AG04450 (cell line): ENCODE results near the gene SPTBN4. TPM values are rescaled to one million over a fixed set of nuclear protein-coding genes. Genes with fewer than 3 reads are reported as not detected.

Source experiments
- CTCF ChIA-PET: fragments of 300-600, 350-600 bp; formaldehyde crosslinking; extraction: SDS; loops from one replicate; lab custom pipeline; 2022; ENCODE audit warnings: antibody characterized with exemption, inconsistent platforms; lab: Charles Lee
- POLR2A ChIA-PET: fragments of 350-600 bp; formaldehyde crosslinking; extraction: SDS; loops from one replicate; lab custom pipeline; 2021; ENCODE audit warnings: antibody characterized with exemption, inconsistent platforms; lab: Yijun Ruan, JAX
- DNase-seq: peaks from one replicate; pipeline ENCODE4 v3.0.0-alpha.2; 2011; ENCODE audit warnings: low read depth, low spot score
- H3K27ac ChIP-seq: one replicate; pipeline ENCODE4 v1.5.1; 2012; ENCODE audit warnings: low read depth, low read length, control low read depth
- H3K27me3 ChIP-seq: one replicate; pipeline ENCODE4 v1.6.0; 2012; ENCODE audit warnings: low read length; ENCODE audit not compliant: control insufficient read depth, insufficient read depth
- H3K4me3 ChIP-seq: 2 replicates; pipeline ENCODE4 v1.5.1; 2011; ENCODE audit warnings: mild to moderate bottlenecking, low read depth, low read length, control low read depth
- H3K9me3 ChIP-seq: 2 replicates; pipeline ENCODE4 v1.5.1; 2012; ENCODE audit warnings: low read length; ENCODE audit not compliant: control insufficient read depth, insufficient read depth
- CTCF ChIP-seq: IDR thresholded peaks from 2 replicates; pipeline ENCODE4 v1.5.1; 2011; ENCODE audit warnings: low read depth, low read length, control low read depth, inconsistent platforms
- polyA plus RNA-seq: library from polyadenylated mRNA; depleted of rRNA; stranded (reverse); fragments of >200 nt; gene quantifications from 2 replicates; pipeline ENCODE4 v1.2.3, GENCODE V29; 2011

SPTBN4 gene
- polyA plus RNA-seq, 1 experiment: 1.3 TPM

- TF ChIP-seq CTCF: peak; percentile 99
- H3K27ac ChIP-seq: peak overlapping the region; percentile 87
- POLR2A ChIA-PET: interaction anchor here (1.0 to 1.2 kb wide), 3 partner anchors 49 to 172 kb away, joined by 3 to 6 read pairs (median 5); no protein-coding TSS in a partner anchor
Measured at GRCh38 chr19:40598121-40598917, 131.5 kb downstream of the SPTBN4 start.

GRCh38 chr19:40598918-40599307 lies 132.1 kb downstream of the SPTBN4 start:
- H3K4me3 ChIP-seq: peak overlapping the region; percentile 20; the same call in 1 of the 2 replicates
- no peak overlapping the region for H3K27ac ChIP-seq
- CTCF ChIA-PET: interaction anchor here (0.6 to 2.9 kb wide), 9 partner anchors 16 to 301 kb away, joined by 3 to 15 read pairs (median 4); no protein-coding TSS in a partner anchor
- no peaks in the 10 kb centered on the region for H3K9me3 ChIP-seq
- DNase-seq: no peak
- POLR2A ChIA-PET: interaction anchor here (0.5 to 1.2 kb wide), 5 partner anchors 47 to 173 kb away, joined by 3 to 6 read pairs (median 3); no protein-coding TSS in a partner anchor
- H3K27me3 ChIP-seq: no peaks in the 10 kb centered on the region
- no peak for TF ChIP-seq CTCF

More at GRCh38 chr19:40598121-40598917, 131.5 kb downstream of the SPTBN4 start:
- no peaks in the 10 kb centered on the region for H3K27me3 ChIP-seq
- H3K9me3 ChIP-seq: no peaks in the 10 kb centered on the region
- CTCF ChIA-PET: interaction anchor here (0.7 to 2.9 kb wide), 8 partner anchors 17 to 300 kb away, joined by 3 to 15 read pairs (median 3); no protein-coding TSS in a partner anchor
- peak; percentile 81 for DNase-seq
- H3K4me3 ChIP-seq: peak overlapping the region; percentile 69

GRCh38 chr19:40599331-40599901 lies 132.6 kb downstream of the SPTBN4 start:
- 0 out of 2 replicates have a peak overlapping the region, but pooled peaks have one; percentile 2 for H3K4me3 ChIP-seq
- TF ChIP-seq CTCF: no peak
- ChIA-PET CTCF (interaction anchor here (0.6 to 2.9 kb wide), 10 partner anchors 29 to 301 kb away, joined by 3 to 15 read pairs (median 4); no protein-coding TSS in a partner anchor), POLR2A (interaction anchor here (0.5 to 1.1 kb wide), 2 partner anchors 46 to 64 kb away, joined by 3 read pairs; no protein-coding TSS in a partner anchor)
- no peaks in the 10 kb centered on the region for H3K27me3 ChIP-seq
- no peaks in the 10 kb centered on the region for H3K9me3 ChIP-seq
- H3K27ac ChIP-seq: no peak overlapping the region
- no peak for DNase-seq

- H3K27me3 ChIP-seq: no peaks in the 10 kb centered on the region
- H3K4me3 ChIP-seq: no peak overlapping the region
- POLR2A ChIA-PET: interaction anchor here (0.6 to 1.1 kb wide), 3 partner anchors 46 to 63 kb away, joined by 3 to 13 read pairs (median 4); no protein-coding TSS in a partner anchor
- TF ChIP-seq CTCF: no peak
- no peaks in the 10 kb centered on the region for H3K9me3 ChIP-seq
- no peak overlapping the region for H3K27ac ChIP-seq
- DNase-seq: no peak
- CTCF ChIA-PET: interaction anchor here (1.0 to 3.8 kb wide), 9 partner anchors 35 to 295 kb away, joined by 3 to 19 read pairs (median 9); no protein-coding TSS in a partner anchor
Measured at GRCh38 chr19:40599902-40600569, 133.2 kb downstream of the SPTBN4 start.
